ENCODE results near the gene TSPEAR.

TSPEAR gene

GRCh38 chr21:44718093-44718492 is 6.7 kb upstream of the TSPEAR start:
- no peak for DNase-seq

- no peak for DNase-seq
Observed at GRCh38 chr21:44716984-44717383, 5.6 kb upstream of the TSPEAR start.

- DNase-seq: no peak
Observed at GRCh38 chr21:44714905-44715304, 3.5 kb upstream of the TSPEAR start.

- DNase-seq: no peak
Observed at GRCh38 chr21:44713846-44714245, 2.5 kb upstream of the TSPEAR start.

- no peak for DNase-seq
Observed at GRCh38 chr21:44713130-44713529, 1.8 kb upstream of the TSPEAR start.

GRCh38 chr21:44712203-44713028 is 1.0 kb upstream of the TSPEAR start:
- no peak for DNase-seq

- DNase-seq: peak; percentile 44
Observed at GRCh38 chr21:44710756-44711326, 531 bp downstream of the TSPEAR start.

- no peak for DNase-seq
Observed at GRCh38 chr21:44710294-44710665, 1.1 kb downstream of the TSPEAR start.

GRCh38 chr21:44709426-44710293 is 1.7 kb downstream of the TSPEAR start:
- peak; percentile 52 for DNase-seq

- DNase-seq: no peak
Observed at GRCh38 chr21:44708866-44709425, 2.4 kb downstream of the TSPEAR start.

- DNase-seq: no peak
Observed at GRCh38 chr21:44708213-44708865, 3.0 kb downstream of the TSPEAR start.

- no peak for DNase-seq
Observed at GRCh38 chr21:44706706-44707581, 4.4 kb downstream of the TSPEAR start.

- DNase-seq: no peak
Observed at GRCh38 chr21:44706026-44706705, 5.2 kb downstream of the TSPEAR start.

- DNase-seq: no peak
Observed at GRCh38 chr21:44704636-44705001, 6.8 kb downstream of the TSPEAR start.

- DNase-seq: no peak
Observed at GRCh38 chr21:44703731-44704635, 7.4 kb downstream of the TSPEAR start.

- DNase-seq: peak; percentile 5
Observed at GRCh38 chr21:44702973-44703730, 8.2 kb downstream of the TSPEAR start.

- no peak for DNase-seq
Observed at GRCh38 chr21:44702111-44702972, 9.0 kb downstream of the TSPEAR start.

- no peak for DNase-seq
Observed at GRCh38 chr21:44701541-44701940, 9.8 kb downstream of the TSPEAR start.
